Measurements from ENCODE around the gene NT5M. TPM values are rescaled to one million over a fixed set of nuclear protein-coding genes. Genes with fewer than 3 reads are reported as not detected.
A peak's percentile ranks its signal among the peaks of the same experiment; 100 is the strongest.

NT5M gene
- polyA plus RNA-seq, 2 of the 4 experiments (the other 2 are of a cell fraction) = 5.3 to 5.9 TPM

- TF ChIP-seq EP300 (IDR thresholded peaks at IDR 0.05) (no peak), POLR2A (IDR thresholded peaks at IDR 0.05; ENCODE audit: low read length) (peak; percentile 75), TP53 (CRISPR knock-in tag; IDR thresholded peaks at IDR 0.05) (0 out of 2 replicates have a peak, but pooled peaks have one; percentile 43)
These were observed at the start of gene NT5M (continued) for GRCh38 chr17:17303010-17303846.

GRCh38 chr17:17253406-17253805 lies 49.8 kb upstream of the NT5M start:
- FAIRE-seq = no peak
- Histone ChIP-seq H3K4me3 (no peak overlapping the region), H3K4me1 (peaks cover 7% of the 10 kb centered on the region; the same call in 2 of the 3 replicates), H3K4me2 (no peak overlapping the region), H3K27ac (no peak overlapping the region), H3K9me3 (no peaks in the 10 kb centered on the region)
- POLR2A ChIA-PET = no interaction called here
- TF ChIP-seq JUN (IDR thresholded peaks at IDR 0.05) = no peak
- no peak for TF ChIP-seq NPAS2 (CRISPR knock-in tag; IDR thresholded peaks at IDR 0.05; ENCODE audit: borderline replicate concordance)
- no peak for TF ChIP-seq BCL3 (IDR thresholded peaks at IDR 0.05)
- no peak for TF ChIP-seq CTCF (IDR thresholded peaks at IDR 0.05)
- TF ChIP-seq HDAC2 (IDR thresholded peaks at IDR 0.05) = no peak
- no peak for TF ChIP-seq POLR2A (IDR thresholded peaks at IDR 0.05; ENCODE audit: low read length)
- no peak for TF ChIP-seq SMC3 (IDR thresholded peaks at IDR 0.05)
- TF ChIP-seq MAFK (IDR thresholded peaks at IDR 0.05; ENCODE audit: partially characterized antibody) = no peak
- no peak for TF ChIP-seq KDM1A (IDR thresholded peaks at IDR 0.05; ENCODE audit: low read depth)
- TF ChIP-seq RCOR1 (IDR thresholded peaks at IDR 0.05; ENCODE audit: low read depth, low read length) = no peak
- TF ChIP-seq MAZ (IDR thresholded peaks at IDR 0.05; ENCODE audit: borderline replicate concordance, low read depth, low read length) = no peak
- no peak for TF ChIP-seq REST (IDR thresholded peaks at IDR 0.05)
- no peak for TF ChIP-seq CEBPB (IDR thresholded peaks at IDR 0.05)
- TF ChIP-seq HMGXB4 (CRISPR knock-in tag; IDR thresholded peaks at IDR 0.05; ENCODE audit: borderline replicate concordance) = no peak
- TF ChIP-seq PHF8 (IDR thresholded peaks at IDR 0.05; ENCODE audit: borderline replicate concordance, low read depth) = no peak
- TF ChIP-seq HOXA7 (CRISPR knock-in tag; IDR thresholded peaks at IDR 0.05) = no peak
- no peak for TF ChIP-seq ZSCAN20 (CRISPR knock-in tag; IDR thresholded peaks at IDR 0.05)
- WGBS (ENCODE audit: missing lambda C conversion rate) = 88% methylated on average over 3 of the region's 3 CpGs
- peak in 1 of 2 experiments; percentile 25 for DNase-seq (ENCODE audit: low read depth in 1 of 2, low spot score in 1 of 2)
- CTCF ChIA-PET = interaction anchor here (1.0 to 1.5 kb wide), 5 partner anchors 8 to 47 kb away, joined by 3 to 4 read pairs (median 3); no protein-coding TSS in a partner anchor
- peak in 1 of 2 experiments; percentile 46; a peak in 3 of 6 replicates for ATAC-seq
